ENCODE results near the gene PTPRJ. TPM values are rescaled to one million over a fixed set of nuclear protein-coding genes. Genes with fewer than 3 reads are reported as not detected.

Gene PTPRJ
- total RNA-seq, 1 donor from 2014 or later: 22.9 TPM

- Histone ChIP-seq H3K79me2 (ENCODE audit: insufficient read depth, low read length) (peaks cover 83% of the 10 kb centered on the region), H3K9me3 (ENCODE audit: insufficient read depth, low read depth, low read length) (no peaks in the 10 kb centered on the region), H3K4me3 (ENCODE audit: insufficient read depth, low read depth, low read length) (no peak overlapping the region), H3K27ac (ENCODE audit: low read depth, low read length) (no peak overlapping the region), H4K20me1 (ENCODE audit: insufficient read depth, low read length) (peaks cover 45% of the 10 kb centered on the region), H3K27me3 (ENCODE audit: insufficient read depth, low read length) (no peaks in the 10 kb centered on the region), H3K36me3 (ENCODE audit: insufficient read depth, low read length) (no peaks in the 10 kb centered on the region), H3K9ac (ENCODE audit: low read length) (no peak overlapping the region), H3K4me1 (ENCODE audit: insufficient read depth, low read length) (peaks cover 16% of the 10 kb centered on the region), H3K4me2 (ENCODE audit: low read length) (no peak overlapping the region), H2AFZ (ENCODE audit: low read depth, low read length) (no peak overlapping the region)
- peaks cover 23% of the 10 kb centered on the region for H3K4me1 Mint-ChIP-seq (ENCODE audit: low read depth, unreplicated experiment)
- TF ChIP-seq EZH2 (IDR thresholded peaks at IDR 0.05; ENCODE audit: insufficient read depth, low read length) (no peak), CTCF (IDR thresholded peaks at IDR 0.05; ENCODE audit: insufficient read depth, low read depth, low read length) (no peak)
- FAIRE-seq (no peak), DNase-seq (ENCODE audit: low read depth) (no peak)
- no peak overlapping the region for H3K4me3 Mint-ChIP-seq (ENCODE audit: unreplicated experiment)
- peaks cover 3% of the 10 kb centered on the region for H3K36me3 Mint-ChIP-seq (ENCODE audit: low read depth, unreplicated experiment)
- no peaks in the 10 kb centered on the region for H3K27me3 Mint-ChIP-seq (ENCODE audit: low read depth, unreplicated experiment)
- no peak overlapping the region for H3K27ac Mint-ChIP-seq (ENCODE audit: unreplicated experiment)
- peaks cover 4% of the 10 kb centered on the region for H3K9me3 Mint-ChIP-seq (ENCODE audit: unreplicated experiment)
Measured at GRCh38 chr11:48101044-48101733, 120.8 kb downstream of the PTPRJ start.

- H3K4me1 Mint-ChIP-seq (ENCODE audit: low read depth, unreplicated experiment): peaks cover 16% of the 10 kb centered on the region
- Histone ChIP-seq H4K20me1 (ENCODE audit: insufficient read depth, low read length) (peaks cover 38% of the 10 kb centered on the region), H3K4me3 (ENCODE audit: insufficient read depth, low read depth, low read length) (no peak overlapping the region), H3K27me3 (ENCODE audit: insufficient read depth, low read length) (no peaks in the 10 kb centered on the region), H3K4me2 (ENCODE audit: low read length) (no peak overlapping the region), H3K9ac (ENCODE audit: low read length) (no peak overlapping the region), H3K79me2 (ENCODE audit: insufficient read depth, low read length) (peaks cover 78% of the 10 kb centered on the region), H3K9me3 (ENCODE audit: insufficient read depth, low read depth, low read length) (no peaks in the 10 kb centered on the region), H3K36me3 (ENCODE audit: insufficient read depth, low read length) (no peaks in the 10 kb centered on the region), H3K27ac (ENCODE audit: low read depth, low read length) (no peak overlapping the region), H3K4me1 (ENCODE audit: insufficient read depth, low read length) (peaks cover 14% of the 10 kb centered on the region), H2AFZ (ENCODE audit: low read depth, low read length) (no peak overlapping the region)
- DNase-seq (ENCODE audit: low read depth): no peak
- H3K27ac Mint-ChIP-seq (ENCODE audit: unreplicated experiment): no peak overlapping the region
- H3K9me3 Mint-ChIP-seq (ENCODE audit: unreplicated experiment): peaks cover 4% of the 10 kb centered on the region
- H3K27me3 Mint-ChIP-seq (ENCODE audit: low read depth, unreplicated experiment): no peaks in the 10 kb centered on the region
- FAIRE-seq: no peak
- TF ChIP-seq EZH2 (IDR thresholded peaks at IDR 0.05; ENCODE audit: insufficient read depth, low read length): no peak
- no peak for TF ChIP-seq CTCF (IDR thresholded peaks at IDR 0.05; ENCODE audit: insufficient read depth, low read depth, low read length)
- H3K36me3 Mint-ChIP-seq (ENCODE audit: low read depth, unreplicated experiment): peaks cover under 1% of the 10 kb centered on the region
- H3K4me3 Mint-ChIP-seq (ENCODE audit: unreplicated experiment): no peak overlapping the region
Measured at GRCh38 chr11:48101958-48102357, 121.6 kb downstream of the PTPRJ start.

Data from astrocyte (in vitro differentiated cells and primary cell).